KG1 (cell line): ENCODE data around the gene PTPRG.

Experiments used
- DNase-seq: peaks from one replicate; lab custom pipeline; 2025; lab: John Stamatoyannopoulos, UW

PTPRG gene

GRCh38 chr3:61562721-61563312 is 1.4 kb downstream of the PTPRG start:
- no peak for DNase-seq

GRCh38 chr3:61563313-61564271 is 2.2 kb downstream of the PTPRG start:
- no peak for DNase-seq

GRCh38 chr3:61564395-61565059 is 3.2 kb downstream of the PTPRG start:
- DNase-seq: no peak

- no peak for DNase-seq
Observed at GRCh38 chr3:61565569-61565968, 4.2 kb downstream of the PTPRG start.

- DNase-seq: no peak
Observed at GRCh38 chr3:61568127-61568526, 6.8 kb downstream of the PTPRG start.

GRCh38 chr3:61569856-61570580 is 8.6 kb downstream of the PTPRG start:
- DNase-seq: no peak

GRCh38 chr3:61570813-61571212 is 9.4 kb downstream of the PTPRG start:
- DNase-seq: no peak

- DNase-seq: no peak
Observed at GRCh38 chr3:61571516-61572336, 10.4 kb downstream of the PTPRG start.

GRCh38 chr3:61572879-61573278 is 11.5 kb downstream of the PTPRG start:
- no peak for DNase-seq

GRCh38 chr3:61573441-61573840 is 12.1 kb downstream of the PTPRG start:
- DNase-seq: no peak

- no peak for DNase-seq
Observed at GRCh38 chr3:61574854-61575253, 13.5 kb downstream of the PTPRG start.

GRCh38 chr3:61575893-61576292 is 14.5 kb downstream of the PTPRG start:
- no peak for DNase-seq

- DNase-seq: no peak
Observed at GRCh38 chr3:61577760-61578159, 16.4 kb downstream of the PTPRG start.

GRCh38 chr3:61578667-61579367 is 17.4 kb downstream of the PTPRG start:
- no peak for DNase-seq

GRCh38 chr3:61579685-61580084 is 18.3 kb downstream of the PTPRG start:
- DNase-seq: no peak

GRCh38 chr3:61580982-61581643 is 19.7 kb downstream of the PTPRG start:
- DNase-seq: no peak

GRCh38 chr3:61582287-61582686 is 20.9 kb downstream of the PTPRG start:
- no peak for DNase-seq

- no peak for DNase-seq
Observed at GRCh38 chr3:61582846-61583245, 21.5 kb downstream of the PTPRG start.

- DNase-seq: no peak
Observed at GRCh38 chr3:61583890-61584875, 22.8 kb downstream of the PTPRG start.
